HepG2 (cell line): ENCODE results near the gene MATR3. TPM values are rescaled to one million over a fixed set of nuclear protein-coding genes. Genes with fewer than 3 reads are reported as not detected.

Experiments
- ATAC-seq: fragments of 200-7000 bp; cut with Tn5 transposase; 3 replicates; pipeline ENCODE4 v1.9.1; 2020; ENCODE audit warnings: mild to moderate bottlenecking, moderate library complexity
- BruUV-seq: library from RNA; stranded (reverse); fragments of 400-500 nt; replicated peaks from 2 replicates; lab custom pipeline; 2021; lab: Mats Ljungman, UMichigan
- CTCF ChIA-PET: fragments of 300-600 bp; formaldehyde crosslinking; extraction: SDS; loops from one replicate; lab custom pipeline; 2021; ENCODE audit warnings: low total read pairs, inconsistent platforms, low intra/inter-chr PET ratio; lab: Yijun Ruan, JAX
- POLR2A ChIA-PET: fragments of 350-600 bp; sonication (Branson Sonifier 250); formaldehyde crosslinking; loops from one replicate; lab custom pipeline; 2020; ENCODE audit warnings: antibody characterized with exemption, inconsistent platforms; lab: Yijun Ruan, JAX
- DNase-seq: peaks from one replicate; pipeline ENCODE4 v3.0.0-alpha.2; 2015; ENCODE audit warnings: low spot score
- FAIRE-seq: peaks from 3 replicates; lab custom pipeline; 2011; peaks lifted over from hg19 to GRCh38; lab: Jason Lieb, UNC
- H2AFZ ChIP-seq: one replicate; pipeline ENCODE4 v1.6.1; 2011; ENCODE audit warnings: low read length, inconsistent platforms
- H3K27ac ChIP-seq: fragments of 300-600 bp; 3 replicates; pipeline ENCODE4 v1.8.0; 2011; ENCODE audit warnings: mixed run types, mild to moderate bottlenecking, mixed read lengths, low read length, inconsistent platforms; ENCODE audit not compliant: insufficient read depth; ENCODE audit errors: extremely low read length
- H3K27me3 ChIP-seq, 2 experiments: fragments of 200-600 bp in 1 of 2; 2 replicates in 1 of 2; 3 replicates in 1 of 2; pipeline versions ENCODE4 v1.6.0 to v1.8.0; 2011; ENCODE audit warnings: low read length in 2 of 2, mild to moderate bottlenecking in 2 of 2, moderate library complexity in 2 of 2, inconsistent platforms in 1 of 2; ENCODE audit not compliant: insufficient read depth in 2 of 2, control insufficient read depth in 1 of 2
- H3K36me3 ChIP-seq, 2 experiments: fragments of 200-600 bp in 1 of 2; replicated peaks in 1 of 2; 2 replicates in 1 of 2; 3 replicates in 1 of 2; pipeline versions ENCODE4 v1.5.1 to v1.8.0; 2011; ENCODE audit warnings: low read length in 2 of 2, inconsistent platforms in 1 of 2; ENCODE audit not compliant: insufficient read depth in 2 of 2, control insufficient read depth in 1 of 2
- H3K4me1 ChIP-seq: 2 replicates; pipeline ENCODE4 v1.5.1; 2012; ENCODE audit warnings: low read length, inconsistent platforms; ENCODE audit not compliant: insufficient read depth
- H3K4me2 ChIP-seq: 2 replicates; pipeline ENCODE4 v1.6.0; 2011; ENCODE audit warnings: low read depth, low read length, inconsistent platforms
- H3K4me3 ChIP-seq, 3 experiments: fragments of 200-600 bp in 1 of 3; sonication (generic), shearing (Covaris generic) in 1 of 3; replicated peaks in 1 of 3; 2 replicates each; pipeline ENCODE4 v1.5.1; 2011 to 2016; ENCODE audit warnings: low read length in 3 of 3, inconsistent platforms in 2 of 3, low read depth in 2 of 3, mild to moderate bottlenecking in 2 of 3, control low read depth in 1 of 3, mixed read lengths in 1 of 3; ENCODE audit not compliant: insufficient read depth in 1 of 3
- H3K79me2 ChIP-seq: one replicate; pipeline ENCODE4 v1.6.1; 2011; ENCODE audit warnings: low read length, inconsistent platforms; ENCODE audit not compliant: insufficient read depth
- H3K9ac ChIP-seq: 2 replicates; pipeline ENCODE4 v1.6.0; 2011; ENCODE audit warnings: mild to moderate bottlenecking, low read depth, low read length, inconsistent platforms; ENCODE audit not compliant: insufficient read depth
- H3K9me3 ChIP-seq: 2 replicates; pipeline ENCODE4 v1.5.1; 2012; ENCODE audit warnings: mild to moderate bottlenecking, low read length
- H4K20me1 ChIP-seq: 2 replicates; pipeline ENCODE4 v1.6.0; 2011; ENCODE audit warnings: inconsistent platforms, mild to moderate bottlenecking, low read length, moderate library complexity; ENCODE audit not compliant: insufficient read depth
- CREB3 ChIP-seq: sonication (generic); formaldehyde crosslinking; IDR thresholded peaks from 2 replicates; pipeline ENCODE4 v1.5.0; 2020; ENCODE audit warnings: missing genetic modification reagents
- MAF1 ChIP-seq: sonication (generic); formaldehyde crosslinking; IDR thresholded peaks from 2 replicates; pipeline ENCODE4 v1.5.0; 2020; ENCODE audit warnings: missing genetic modification reagents, borderline replicate concordance
- MAFG ChIP-seq: sonication (generic); formaldehyde crosslinking; IDR thresholded peaks from 2 replicates; pipeline ENCODE4 v1.5.1; 2020; ENCODE audit warnings: mild to moderate bottlenecking, missing genetic modification reagents
- PCBP1 ChIP-seq: fragments of 200-400 bp; formaldehyde crosslinking; IDR thresholded peaks from 2 replicates; pipeline ENCODE4 v1.6.1; 2017; ENCODE audit warnings: mild to moderate bottlenecking, low read depth, low read length, borderline replicate concordance
- RELA ChIP-seq: sonication (generic); formaldehyde crosslinking; IDR thresholded peaks from 2 replicates; pipeline ENCODE4 v1.4.0; 2020; ENCODE audit warnings: missing genetic modification reagents
- SRSF9 ChIP-seq: fragments of 200-400 bp; formaldehyde crosslinking; IDR thresholded peaks from 2 replicates; pipeline ENCODE4 v1.6.1; 2018; ENCODE audit warnings: borderline replicate concordance, mild to moderate bottlenecking, low read depth, low read length; ENCODE audit not compliant: insufficient read depth, poor library complexity, severe bottlenecking
- TERF1 ChIP-seq: sonication (generic); formaldehyde crosslinking; IDR thresholded peaks from 2 replicates; pipeline ENCODE4 v1.8.0; 2022; ENCODE audit warnings: mild to moderate bottlenecking, missing genetic modification reagents, moderate library complexity
- ZBTB49 ChIP-seq: sonication (generic); formaldehyde crosslinking; IDR thresholded peaks from 2 replicates; pipeline ENCODE4 v1.4.0; 2020; ENCODE audit warnings: missing genetic modification reagents, borderline replicate concordance
- ZNF18 ChIP-seq: sonication (generic); formaldehyde crosslinking; IDR thresholded peaks from 2 replicates; pipeline ENCODE4 v1.8.0; 2022; ENCODE audit warnings: mild to moderate bottlenecking, missing genetic modification reagents; ENCODE audit not compliant: insufficient replicate concordance
- ZNF317 ChIP-seq: sonication (generic); formaldehyde crosslinking; IDR thresholded peaks from 2 replicates; pipeline ENCODE4 v1.5.0; 2020; ENCODE audit warnings: mild to moderate bottlenecking, missing genetic modification reagents
- ZNF33A ChIP-seq: sonication (generic); formaldehyde crosslinking; IDR thresholded peaks from 2 replicates; pipeline ENCODE4 v1.5.1; 2020; ENCODE audit warnings: missing genetic modification reagents, mild to moderate bottlenecking, moderate library complexity, borderline replicate concordance
- ZNF460 ChIP-seq: sonication (generic); formaldehyde crosslinking; IDR thresholded peaks from 2 replicates; pipeline ENCODE4 v1.5.1; 2020; ENCODE audit warnings: missing genetic modification reagents, mild to moderate bottlenecking, borderline replicate concordance
- ZNF749 ChIP-seq: sonication (generic); formaldehyde crosslinking; IDR thresholded peaks from 2 replicates; pipeline ENCODE4 v1.8.0; 2022; ENCODE audit warnings: mild to moderate bottlenecking, missing genetic modification reagents, moderate library complexity, borderline replicate concordance
- ZSCAN22 ChIP-seq: sonication (generic); formaldehyde crosslinking; IDR thresholded peaks from 2 replicates; pipeline ENCODE4 v1.4.0; 2020; ENCODE audit warnings: mild to moderate bottlenecking, missing genetic modification reagents
- WGBS: methylation state at CpG from one replicate; pipeline ENCODE4 v1.1.6; 2017; ENCODE audit warnings: low lambda C conversion rate; 5-methylcytosine and 5-hydroxymethylcytosine counted together
- in situ Hi-C: cut with HindIII; loops from 2 replicates; pipeline ENCODE4 v1.10.0; 2017; ENCODE audit warnings: low pct_unique_long_range_greater_than_20kb; ENCODE audit not compliant: extremely low pct_ligation_motif_present
- intact Hi-C: fragments of 100-400 bp; cut with micrococcal nuclease; formaldehyde crosslinking; loops from one replicate; pipeline ENCODE4 v1.10.0; 2022; ENCODE audit not compliant: unreplicated experiment
- polyA plus RNA-seq, 8 experiments: library from polyadenylated mRNA; depleted of rRNA in 3 of 8; stranded (reverse) in 7 of 8; unstranded in 1 of 8; fragments of >200 nt; fragmentation: Illumina TruSeq in 4 of 8; extraction: Trizol in 4 of 8; gene quantifications; 2 replicates each; pipeline versions ENCODE4 v1.2.1 to v1.2.3, GENCODE V29; 2011 to 2016; ENCODE audit warnings: low read depth in 4 of 8, missing spikeins in 1 of 8, mixed read lengths in 1 of 8; ENCODE audit not compliant: insufficient read depth in 1 of 8
- total RNA-seq, 5 experiments: library from RNA; depleted of rRNA; stranded (reverse); fragments of >200 nt; fragmentation: Illumina TruSeq; extraction: Trizol; gene quantifications; 2 replicates each; pipeline ENCODE4 v1.2.3, GENCODE V29; 2016; ENCODE audit warnings: low read depth in 1 of 5

The MATR3 gene
- total and polyA plus RNA-seq, 2 of the 13 experiments (the other 11 are each of a cell fraction or from before 2014, with no cell fraction given), result 94.2 to 341 TPM

- TF ChIP-seq ZBTB49 (CRISPR knock-in tag), result no peak
Observed at GRCh38 chr5:139376364-139376763, 82.8 kb downstream of the MATR3 start (continued).

- Histone ChIP-seq H3K4me2 (no peak overlapping the region), H3K9me3 (no peaks in the 10 kb centered on the region), H3K27me3 (no peaks in the 10 kb centered on the region), H3K4me1 (peaks cover 21% of the 10 kb centered on the region), H3K36me3 (peaks cover 0 to 5% of the 10 kb centered on the region in 2 experiments; a peak in 2 of 5 replicates), H4K20me1 (no peaks in the 10 kb centered on the region), H3K79me2 (peaks cover 2% of the 10 kb centered on the region), H2AFZ (no peak overlapping the region), H3K27ac (no peak overlapping the region), H3K9ac (no peak overlapping the region), H3K4me3 (no peak overlapping the region)
- WGBS, result 100% methylated on average over 1 of the region's 3 CpGs
- ATAC-seq, result no peak
- no peak for DNase-seq
- ChIA-PET POLR2A (no interaction called here), CTCF (no interaction called here)
- FAIRE-seq, result no peak
- in situ Hi-C loops, result no loop called here
- intact Hi-C loops, result no loop called here
- BruUV-seq, result no TSS peak
- no peak for TF ChIP-seq CREB3 (CRISPR knock-in tag)
- TF ChIP-seq ZNF18 (CRISPR knock-in tag), result no peak
- TF ChIP-seq ZNF33A, result no peak
- no peak for TF ChIP-seq SRSF9
- TF ChIP-seq MAF1 (CRISPR knock-in tag), result no peak
- no peak for TF ChIP-seq PCBP1
- no peak for TF ChIP-seq ZNF749
- no peak for TF ChIP-seq TERF1
- TF ChIP-seq ZNF460 (CRISPR knock-in tag), result no peak
- no peak for TF ChIP-seq ZSCAN22 (CRISPR knock-in tag)
- no peak for TF ChIP-seq ZNF317 (CRISPR knock-in tag)
- TF ChIP-seq MAFG (CRISPR knock-in tag), result no peak
- TF ChIP-seq RELA, result no peak
Observed at GRCh38 chr5:139377226-139377625, 83.7 kb downstream of the MATR3 start.
